PC-3 (cell line): Measurements from ENCODE around the gene ZBTB7C. TPM values are rescaled to one million over a fixed set of nuclear protein-coding genes. Genes with fewer than 3 reads are reported as not detected.

Source experiments
- ATAC-seq: fragments of 200-7000 bp; cut with Tn5 transposase; 2 replicates; pipeline ENCODE4 v1.9.1; 2020; ENCODE audit warnings: mild to moderate bottlenecking, moderate library complexity
- BruUV-seq: library from RNA; stranded (reverse); fragments of 400-500 nt; replicated peaks from 2 replicates; lab custom pipeline; 2021; lab: Mats Ljungman, UMichigan
- CTCF ChIA-PET: fragments of 300-600 bp; sonication (Branson Sonifier 250); formaldehyde crosslinking; loops from one replicate; lab custom pipeline; 2022; ENCODE audit warnings: antibody characterized with exemption; lab: Charles Lee
- POLR2A ChIA-PET: fragments of 300-600 bp; sonication (Branson Sonifier 250); formaldehyde crosslinking; loops from one replicate; lab custom pipeline; 2022; ENCODE audit warnings: antibody characterized with exemption; ENCODE audit not compliant: unreplicated experiment; lab: Charles Lee
- DNase-seq: peaks from one replicate; pipeline ENCODE4 v3.0.0-alpha.2; 2015
- H2AFZ ChIP-seq: fragments of 300-600 bp; sonication (generic); 2 replicates; pipeline ENCODE4 v1.6.0; 2016; ENCODE audit warnings: antibody characterized with exemption, low read length
- H3F3A ChIP-seq: fragments of 300-600 bp; sonication (generic); one replicate; pipeline ENCODE4 v1.6.0; 2017; ENCODE audit warnings: antibody characterized with exemption, low read length, control low read depth, mild to moderate bottlenecking; ENCODE audit not compliant: unreplicated experiment
- H3K27ac ChIP-seq: fragments of 300-600 bp; sonication (generic); 2 replicates; pipeline ENCODE4 v1.5.1; 2016; ENCODE audit warnings: mild to moderate bottlenecking, low read length
- H3K27me3 ChIP-seq: fragments of 300-600 bp; sonication (generic); 2 replicates; pipeline ENCODE4 v1.6.1; 2016; ENCODE audit warnings: low read length, mixed read lengths
- H3K36me3 ChIP-seq: fragments of 300-600 bp; sonication (generic); 2 replicates; pipeline ENCODE4 v1.6.1; 2016; ENCODE audit warnings: low read depth, mixed run types, low read length, mixed read lengths
- H3K4me1 ChIP-seq: fragments of 300-600 bp; sonication (generic); 2 replicates; pipeline ENCODE4 v1.5.1; 2016; ENCODE audit warnings: low read length; ENCODE audit not compliant: insufficient read depth
- H3K4me2 ChIP-seq: fragments of 300-600 bp; sonication (generic); 2 replicates; pipeline ENCODE4 v1.6.0; 2016; ENCODE audit warnings: low read length
- H3K4me3 ChIP-seq: fragments of 300-600 bp; sonication (generic); 2 replicates; pipeline ENCODE4 v1.5.1; 2016; ENCODE audit warnings: mild to moderate bottlenecking, low read length, mixed read lengths
- H3K79me2 ChIP-seq: fragments of 300-600 bp; sonication (generic); 2 replicates; pipeline ENCODE4 v1.6.1; 2017; ENCODE audit warnings: low read length, mixed read lengths
- H3K9ac ChIP-seq: fragments of 300-600 bp; sonication (generic); 2 replicates; pipeline ENCODE4 v1.6.0; 2016; ENCODE audit warnings: mild to moderate bottlenecking, low read length
- H3K9me2 ChIP-seq: fragments of 300-600 bp; sonication (generic); replicated peaks from 2 replicates; pipeline ENCODE4 v1.6.1; 2016; ENCODE audit warnings: mixed run types, low read length, mixed read lengths
- H3K9me3 ChIP-seq: fragments of 300-600 bp; sonication (generic); 2 replicates; pipeline ENCODE4 v1.6.1; 2016; ENCODE audit warnings: low read length, mixed read lengths
- H4K20me1 ChIP-seq: fragments of 300-600 bp; sonication (generic); 2 replicates; pipeline ENCODE4 v1.6.1; 2016; ENCODE audit warnings: low read length, mixed read lengths
- EZH2 ChIP-seq: fragments of 300-600 bp; sonication (generic); IDR thresholded peaks from one replicate; pipeline ENCODE4 v1.6.1; 2017; ENCODE audit warnings: antibody characterized with exemption, mild to moderate bottlenecking, low read length; ENCODE audit not compliant: unreplicated experiment
- EZH2phosphoT487 ChIP-seq: fragments of 300-600 bp; sonication (generic); IDR thresholded peaks from 2 replicates; pipeline ENCODE4 v1.6.1; 2018; ENCODE audit warnings: mild to moderate bottlenecking, antibody characterized with exemption, low read length, borderline replicate concordance
- intact Hi-C: fragments of 100-400 bp; cut with micrococcal nuclease; formaldehyde crosslinking; loops from 2 replicates; pipeline ENCODE4 v1.9.0; 2023
- total RNA-seq: library from RNA; depleted of rRNA; stranded (reverse); fragments of >200 nt; gene quantifications from 2 replicates; pipeline ENCODE4 v1.2.3, GENCODE V29; 2014
- TF ChIP-seq, protein P1 (sequence below): fragments of 300-600 bp; sonication (generic); conservative IDR thresholded peaks from 2 replicates; pipeline ENCODE4 v1.5.1; 2017; ENCODE audit warnings: antibody characterized with exemption, low read depth, mild to moderate bottlenecking, low read length

Gene ZBTB7C
- total RNA-seq, 1 experiment from 2014 or later = 1.3 TPM

DNA sequence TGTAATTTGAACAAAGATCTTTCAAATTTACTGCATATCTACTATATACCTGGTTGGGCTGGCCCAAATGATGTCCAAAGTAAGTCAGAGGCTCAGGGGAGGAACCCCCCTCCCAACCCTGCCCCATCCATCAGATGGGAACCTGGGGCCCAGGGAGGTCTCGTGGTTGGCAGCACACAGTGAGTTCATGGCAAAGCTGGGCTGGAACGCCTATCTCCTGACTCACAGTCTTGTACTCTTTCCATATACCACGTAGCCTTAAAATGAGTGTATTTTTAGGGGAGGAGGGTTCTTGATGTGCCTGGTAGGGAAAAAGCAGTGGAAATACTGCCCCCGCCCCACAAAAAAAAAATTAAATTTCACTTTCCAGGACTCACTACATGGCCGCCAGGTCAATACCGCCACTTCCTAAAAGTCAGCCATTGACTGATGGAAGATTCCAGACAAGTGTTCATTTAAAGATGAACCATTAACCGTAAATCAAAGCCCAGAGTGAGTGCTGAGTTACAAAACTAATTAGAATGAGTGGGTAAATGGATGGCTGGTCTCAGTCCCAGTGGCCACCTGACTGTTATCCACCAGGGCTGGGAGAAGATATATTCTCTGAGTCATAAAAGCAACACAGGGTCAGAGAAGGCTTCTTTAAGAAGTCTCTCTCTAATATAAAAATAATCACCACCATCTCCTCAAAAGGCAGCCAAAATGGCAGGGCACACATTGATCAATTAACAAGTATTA lies 80.5 kb downstream of the ZBTB7C start:
- H3K9me2 ChIP-seq = no peaks in the 10 kb centered on the region
- peaks cover 11% of the 10 kb centered on the region for H3K4me1 ChIP-seq
- CTCF ChIA-PET = no interaction called here
- no TSS peak for BruUV-seq
- no peak overlapping the region for H3K4me3 ChIP-seq
- H2AFZ ChIP-seq = no peak overlapping the region
- no peak for ATAC-seq
- H3K36me3 ChIP-seq = no peaks in the 10 kb centered on the region
- H3K9me3 ChIP-seq = no peaks in the 10 kb centered on the region
- POLR2A ChIA-PET = no interaction called here
- no peaks in the 10 kb centered on the region for H3F3A ChIP-seq
- H3K79me2 ChIP-seq = no peaks in the 10 kb centered on the region
- no peak overlapping the region for H3K27ac ChIP-seq
- no peak for TF ChIP-seq EZH2phosphoT487
- no peak for TF ChIP-seq EZH2
- TF ChIP-seq, protein P1, sequence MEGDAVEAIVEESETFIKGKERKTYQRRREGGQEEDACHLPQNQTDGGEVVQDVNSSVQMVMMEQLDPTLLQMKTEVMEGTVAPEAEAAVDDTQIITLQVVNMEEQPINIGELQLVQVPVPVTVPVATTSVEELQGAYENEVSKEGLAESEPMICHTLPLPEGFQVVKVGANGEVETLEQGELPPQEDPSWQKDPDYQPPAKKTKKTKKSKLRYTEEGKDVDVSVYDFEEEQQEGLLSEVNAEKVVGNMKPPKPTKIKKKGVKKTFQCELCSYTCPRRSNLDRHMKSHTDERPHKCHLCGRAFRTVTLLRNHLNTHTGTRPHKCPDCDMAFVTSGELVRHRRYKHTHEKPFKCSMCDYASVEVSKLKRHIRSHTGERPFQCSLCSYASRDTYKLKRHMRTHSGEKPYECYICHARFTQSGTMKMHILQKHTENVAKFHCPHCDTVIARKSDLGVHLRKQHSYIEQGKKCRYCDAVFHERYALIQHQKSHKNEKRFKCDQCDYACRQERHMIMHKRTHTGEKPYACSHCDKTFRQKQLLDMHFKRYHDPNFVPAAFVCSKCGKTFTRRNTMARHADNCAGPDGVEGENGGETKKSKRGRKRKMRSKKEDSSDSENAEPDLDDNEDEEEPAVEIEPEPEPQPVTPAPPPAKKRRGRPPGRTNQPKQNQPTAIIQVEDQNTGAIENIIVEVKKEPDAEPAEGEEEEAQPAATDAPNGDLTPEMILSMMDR = no peak
- H4K20me1 ChIP-seq = no peaks in the 10 kb centered on the region
- intact Hi-C loops = no loop called here
- no peaks in the 10 kb centered on the region for H3K27me3 ChIP-seq
- DNase-seq = peak; percentile 6
- H3K9ac ChIP-seq = no peak overlapping the region
- no peak overlapping the region for H3K4me2 ChIP-seq

DNA sequence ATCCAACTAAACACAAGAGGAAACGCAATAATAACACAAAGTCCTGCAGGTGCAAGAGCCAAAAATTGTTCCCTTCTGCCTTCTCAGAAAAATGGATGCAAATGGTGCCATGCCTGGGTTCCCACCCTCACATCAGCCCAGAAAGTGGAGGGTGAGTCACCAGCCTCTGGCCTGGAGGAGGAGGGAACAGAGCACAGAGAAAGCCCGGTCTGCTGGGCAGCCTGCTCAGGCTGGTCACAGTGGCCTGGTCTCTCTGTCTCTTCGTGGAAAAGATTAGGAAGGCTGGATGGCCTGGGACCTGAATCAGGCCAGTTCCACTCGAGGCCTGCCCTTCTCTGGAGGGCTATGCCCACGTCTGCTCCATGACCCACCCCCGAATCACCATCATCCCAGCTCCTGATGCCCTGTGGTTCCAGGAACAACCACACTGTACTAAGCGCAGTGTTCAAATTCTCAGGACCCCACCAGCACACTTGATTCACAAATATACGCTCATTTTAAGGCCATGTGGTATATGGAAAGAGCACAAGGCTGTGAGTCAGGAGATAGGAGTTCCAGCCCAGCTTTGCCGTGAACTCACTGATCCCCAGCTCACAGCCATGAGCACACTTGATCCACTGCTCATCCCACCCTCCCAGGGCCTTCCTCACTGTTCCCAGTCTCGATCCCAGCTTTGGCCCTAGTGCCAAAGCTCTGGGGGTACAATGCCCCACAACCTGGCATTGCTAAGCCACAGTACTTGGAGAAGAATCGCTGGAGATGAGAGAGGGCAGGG lies 82.1 kb downstream of the ZBTB7C start:
- H4K20me1 ChIP-seq = no peaks in the 10 kb centered on the region
- H3K4me2 ChIP-seq = no peak overlapping the region
- no peaks in the 10 kb centered on the region for H3K36me3 ChIP-seq
- H3K4me1 ChIP-seq = peaks cover 11% of the 10 kb centered on the region
- ChIA-PET POLR2A (no interaction called here), CTCF (no interaction called here)
- H2AFZ ChIP-seq = no peak overlapping the region
- H3K4me3 ChIP-seq = no peak overlapping the region
- intact Hi-C loops = no loop called here
- DNase-seq = peak; percentile 5
- no TSS peak for BruUV-seq
- H3F3A ChIP-seq = no peaks in the 10 kb centered on the region
- H3K27ac ChIP-seq = no peak overlapping the region
- H3K27me3 ChIP-seq = no peaks in the 10 kb centered on the region
- H3K9me2 ChIP-seq = no peaks in the 10 kb centered on the region
- peak; percentile 45; the same call in 1 of the 2 replicates for ATAC-seq
- H3K9me3 ChIP-seq = no peaks in the 10 kb centered on the region
- no peak overlapping the region for H3K9ac ChIP-seq
- H3K79me2 ChIP-seq = no peaks in the 10 kb centered on the region
- TF ChIP-seq, protein P1 = no peak
- TF ChIP-seq EZH2 (no peak), EZH2phosphoT487 (no peak)
